Measurements from ENCODE around the gene PDLIM7. TPM values are rescaled to one million over a fixed set of nuclear protein-coding genes. Genes with fewer than 3 reads are reported as not detected.

PDLIM7 gene
- total RNA-seq, 1 donor from 2014 or later = 24.4 TPM

- DNase-seq (ENCODE audit: low read depth in 2 of 2) = no peak
Observed at GRCh38 chr5:177475563-177476427, 21.6 kb downstream of the PDLIM7 start.

- no peak for DNase-seq (ENCODE audit: low read depth in 2 of 2)
Observed at GRCh38 chr5:177474846-177475562, 22.4 kb downstream of the PDLIM7 start.

DNA sequence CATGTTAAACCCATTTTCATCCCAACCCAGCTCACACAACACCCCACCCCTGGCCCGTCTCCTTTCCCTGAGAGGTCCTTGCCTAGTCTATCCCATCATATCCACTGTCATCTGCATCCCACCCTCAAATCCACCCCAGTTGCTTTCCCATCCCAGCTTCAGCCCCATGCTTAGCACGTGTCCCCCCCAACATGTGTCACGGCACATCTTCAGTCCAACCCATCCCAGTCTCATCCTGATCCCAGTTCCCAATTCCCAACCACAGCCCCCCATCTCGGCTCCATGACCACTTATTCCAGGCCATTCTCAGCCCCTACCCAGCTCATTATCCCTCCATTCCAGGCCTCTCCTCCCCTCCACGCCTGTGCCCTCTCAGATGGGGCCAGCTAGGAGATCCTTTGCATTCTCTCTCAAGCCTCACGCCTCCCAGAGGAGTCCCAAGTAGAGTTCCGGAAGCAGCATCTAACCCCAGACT lies 23.4 kb downstream of the PDLIM7 start:
- DNase-seq (ENCODE audit: low read depth in 2 of 2) = no peak

DNA sequence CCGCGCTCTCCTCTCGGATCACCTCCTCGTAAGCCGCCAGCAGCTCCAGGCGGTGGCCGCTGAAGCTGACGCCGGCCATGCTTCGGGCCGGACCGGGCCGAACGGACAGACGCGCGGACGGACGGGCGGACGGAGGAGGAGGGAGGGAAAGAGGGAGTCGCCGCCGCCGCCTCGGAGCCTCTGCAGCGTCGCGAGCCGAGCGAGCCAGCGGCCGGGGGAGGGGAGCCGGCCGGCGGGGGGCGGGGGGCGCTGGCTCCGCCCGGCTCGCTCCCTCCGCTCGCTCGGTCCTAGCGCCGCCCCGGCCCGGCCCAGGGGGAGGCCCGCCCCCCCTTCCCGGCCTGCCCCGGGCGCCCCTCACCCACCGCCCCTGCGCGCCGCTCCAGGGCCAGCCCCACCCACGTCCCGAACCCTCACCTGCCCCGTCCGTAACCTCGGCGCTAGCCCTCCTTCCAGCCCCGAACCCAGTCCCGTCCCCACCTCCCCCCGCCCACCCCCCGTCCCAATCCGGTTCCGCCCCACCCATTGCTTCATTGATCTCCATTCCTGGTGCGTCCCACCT lies 23.9 kb downstream of the PDLIM7 start, which contains the start of gene DBN1:
TSS of gene DBN1 (minus strand) at position 192 of the 559 bp plus-strand sequence. CDS start at position 79, 113 bp downstream.
- peak; percentile 59 to 69 for DNase-seq (ENCODE audit: low read depth in 2 of 2)

DNA sequence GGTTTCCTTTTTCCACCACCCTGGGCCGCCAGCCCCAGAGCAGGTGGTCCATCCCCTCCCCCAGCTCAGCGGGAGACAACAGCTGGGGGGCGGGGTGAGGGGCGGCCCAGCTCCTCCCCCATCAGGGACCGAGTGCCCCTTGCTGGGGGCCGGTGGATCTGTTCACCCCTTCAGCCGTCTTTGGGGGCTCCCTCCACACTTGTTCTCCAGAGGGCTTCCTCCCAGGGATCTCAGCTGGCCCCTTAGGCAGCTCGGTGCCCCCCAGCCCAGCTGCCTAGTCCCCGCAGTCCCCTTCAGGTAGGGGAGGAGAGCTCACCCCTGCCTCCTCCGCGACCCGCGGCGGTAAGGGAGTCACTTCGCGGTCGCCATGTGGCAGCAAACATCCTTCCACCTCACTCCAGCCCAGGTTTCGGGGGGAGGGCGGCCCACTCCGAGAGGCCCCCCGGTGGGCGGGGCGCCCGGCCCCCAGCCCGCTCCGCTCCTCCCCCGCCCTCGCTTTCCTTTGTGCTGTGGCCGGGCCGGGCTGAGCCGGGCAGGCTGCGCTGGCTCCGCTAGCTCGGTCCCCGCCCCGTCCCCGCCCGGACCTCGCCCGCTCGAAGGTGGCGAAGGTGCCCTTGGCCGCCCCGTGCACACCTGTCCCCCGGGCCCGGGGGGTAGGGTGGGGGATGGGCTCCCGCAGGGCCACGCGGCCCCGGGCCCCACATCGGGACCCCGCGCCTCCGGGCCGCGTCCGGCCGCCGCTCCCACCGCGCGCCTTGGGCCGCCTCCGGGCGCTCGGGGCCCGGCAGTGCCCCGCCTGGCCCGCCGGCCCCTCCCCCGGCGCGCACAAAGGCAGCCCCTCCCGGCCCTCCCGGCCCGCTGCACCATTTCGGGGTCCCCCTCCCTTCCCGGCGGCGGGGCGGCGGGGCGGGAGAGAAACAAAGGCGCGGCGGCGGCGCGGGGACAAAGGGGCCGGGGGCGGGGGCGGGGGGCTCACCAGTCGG lies 24.7 kb downstream of the PDLIM7 start:
- peak; percentile 46 to 63 for DNase-seq (ENCODE audit: low read depth in 2 of 2)

GRCh38 chr5:177471610-177472356 lies 25.6 kb downstream of the PDLIM7 start:
- DNase-seq (ENCODE audit: low read depth in 2 of 2) = peak; percentile 53 to 66

GRCh38 chr5:177470759-177471536 lies 26.5 kb downstream of the PDLIM7 start:
- peak in 1 of 2 donors; percentile 58 for DNase-seq (ENCODE audit: low read depth in 2 of 2)

DNA sequence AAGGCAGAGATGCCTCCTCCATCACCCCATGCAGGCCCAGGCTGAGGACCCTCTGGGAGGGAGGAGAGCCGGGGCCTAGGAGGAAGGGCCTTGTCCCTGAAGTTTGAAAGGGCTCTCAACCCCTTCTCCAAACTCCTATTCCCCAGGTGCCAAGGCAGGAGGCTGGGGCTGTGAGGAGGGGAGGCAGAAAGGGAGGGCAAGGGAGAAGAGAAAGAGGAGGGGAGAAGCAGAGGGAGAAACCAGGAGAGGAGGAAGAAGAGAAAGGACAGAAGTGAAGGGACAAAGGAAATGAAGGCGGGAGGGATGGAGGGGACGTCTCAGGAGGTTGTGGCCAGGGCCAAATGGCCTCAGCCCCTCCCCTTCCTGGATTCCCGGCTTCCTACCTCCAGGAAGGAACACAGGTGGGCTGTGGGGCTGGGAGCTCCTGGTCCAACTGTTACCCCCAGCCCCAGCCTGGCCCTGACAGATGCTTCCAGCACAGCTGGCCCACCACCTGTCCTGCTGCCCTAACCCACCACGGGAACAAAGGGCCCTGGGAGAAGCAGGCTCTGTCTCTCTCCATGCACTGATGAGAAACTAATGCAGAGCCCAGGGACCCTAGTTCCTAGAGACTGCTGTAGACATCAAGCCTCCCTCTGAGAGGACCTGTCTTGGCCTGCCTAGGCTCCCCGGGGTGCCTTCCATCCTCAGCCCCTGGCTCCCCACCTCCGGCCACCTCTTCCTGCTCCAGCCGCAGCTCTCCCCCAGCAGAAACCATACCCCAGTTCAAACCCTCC lies 27.5 kb downstream of the PDLIM7 start:
- no peak for DNase-seq (ENCODE audit: low read depth in 2 of 2)

DNA sequence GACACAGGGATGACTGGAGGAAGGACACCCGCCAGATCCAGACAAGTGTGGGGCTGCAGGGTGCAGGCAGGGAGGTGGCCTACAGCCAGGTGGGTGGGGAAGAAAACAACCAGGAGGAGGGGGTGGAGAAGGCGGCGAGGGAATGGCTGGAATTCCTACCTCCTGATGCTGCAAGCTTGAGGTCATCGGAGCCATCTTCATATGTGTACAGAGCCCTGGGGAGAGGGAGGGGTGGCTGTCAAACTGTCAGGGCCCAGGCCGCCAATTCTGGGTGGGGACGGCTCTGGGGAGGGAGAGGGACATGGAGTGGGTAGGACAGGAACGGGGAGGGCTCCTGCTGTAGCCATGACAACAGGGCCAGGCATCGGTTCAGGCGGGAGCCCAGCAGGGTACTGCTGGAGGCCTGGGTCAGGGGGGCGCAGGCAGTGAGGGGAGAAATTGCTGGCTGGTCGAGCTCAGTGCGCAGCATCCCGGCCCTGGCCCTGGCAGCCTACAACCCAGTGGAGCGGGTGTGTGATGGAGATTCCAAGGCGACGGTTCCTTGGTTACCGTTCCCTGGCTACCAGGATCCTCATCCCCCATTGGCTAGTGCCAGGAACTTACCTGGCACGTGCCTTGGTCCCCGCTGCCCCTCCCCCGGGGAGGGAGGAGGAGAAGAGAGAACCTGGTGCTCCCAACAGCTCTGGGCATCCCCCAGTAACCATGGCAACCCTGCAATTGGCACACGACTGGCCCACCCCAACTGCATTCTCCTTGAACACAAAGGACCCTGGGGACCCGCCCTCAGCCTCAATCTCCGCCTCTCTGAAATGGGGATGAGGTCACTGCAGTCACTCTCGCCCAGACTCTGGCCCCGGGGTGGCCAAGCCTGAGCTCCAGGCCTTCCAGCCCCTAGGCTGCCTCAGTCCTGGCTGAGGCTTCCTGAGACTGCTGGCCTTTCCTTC lies 28.4 kb downstream of the PDLIM7 start:
- no peak for DNase-seq (ENCODE audit: low read depth in 2 of 2)

DNA sequence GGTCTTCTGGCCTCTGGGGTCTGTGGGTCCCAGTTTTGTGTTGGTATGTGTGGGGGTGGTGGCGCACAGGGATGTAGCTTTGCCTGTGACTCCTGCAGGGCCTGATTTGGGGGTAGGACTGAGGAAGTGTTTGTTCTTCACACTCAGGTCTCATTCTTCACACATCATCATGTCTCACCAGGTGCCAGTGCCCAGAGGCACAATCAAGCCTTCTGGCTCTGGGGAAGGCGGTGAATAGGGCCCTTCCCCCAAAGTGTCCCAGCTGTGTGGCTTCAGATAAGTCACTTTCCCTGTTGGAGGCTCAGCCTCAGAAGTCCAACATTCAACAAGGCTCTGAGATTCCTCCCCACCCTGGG lies 29.1 kb downstream of the PDLIM7 start:
- no peak for DNase-seq (ENCODE audit: low read depth in 2 of 2)

- DNase-seq (ENCODE audit: low read depth in 2 of 2) = no peak
Observed at GRCh38 chr5:177467436-177467835, 30.0 kb downstream of the PDLIM7 start.

GRCh38 chr5:177466861-177467260 lies 30.5 kb downstream of the PDLIM7 start:
- DNase-seq (ENCODE audit: low read depth in 2 of 2) = no peak

GRCh38 chr5:177465044-177465443 lies 32.4 kb downstream of the PDLIM7 start:
- DNase-seq (ENCODE audit: low read depth in 2 of 2) = no peak

- peak; percentile 83 to 92 for DNase-seq (ENCODE audit: low read depth in 2 of 2)
Observed at GRCh38 chr5:177462021-177462670, 35.3 kb downstream of the PDLIM7 start.

DNA sequence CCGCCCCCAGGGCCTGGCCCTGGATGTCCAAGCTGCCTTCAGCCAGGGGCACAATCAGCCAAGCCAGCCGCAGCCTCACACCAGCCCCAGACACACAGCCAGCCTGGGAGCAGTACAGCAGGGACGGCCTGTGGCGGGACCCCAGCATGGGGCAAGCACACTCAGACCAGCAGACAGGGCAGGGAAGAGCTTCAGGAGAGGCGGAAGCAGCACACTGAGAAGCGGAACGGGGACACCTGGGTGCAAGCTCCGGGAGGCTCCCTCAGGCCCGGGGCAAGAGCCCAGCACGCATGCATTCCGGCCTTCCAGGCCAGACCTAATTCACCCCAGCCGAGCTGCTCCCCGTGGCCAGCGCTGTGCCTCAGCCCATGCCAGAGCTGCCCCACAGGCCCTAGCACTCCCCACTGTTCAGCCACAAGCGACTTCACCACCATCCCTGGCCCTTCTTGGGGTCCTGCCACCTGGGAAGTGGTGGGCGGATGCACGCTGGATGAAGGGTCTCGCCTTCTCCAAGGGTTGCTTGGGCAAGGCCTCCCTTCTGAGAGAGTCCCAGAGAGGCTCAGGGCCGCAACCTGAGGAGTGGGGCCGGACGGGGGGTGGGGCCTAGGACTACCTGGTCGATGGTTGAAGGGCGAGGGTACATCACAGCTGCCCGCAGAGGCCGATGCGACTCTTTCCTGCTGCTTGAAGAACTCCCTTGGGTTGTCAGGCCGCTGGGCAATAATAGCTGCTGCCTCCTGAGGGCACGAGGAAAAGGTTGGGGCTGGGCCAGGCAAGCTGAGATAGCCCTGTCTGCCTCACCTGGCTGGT lies 37.4 kb downstream of the PDLIM7 start:
- DNase-seq (ENCODE audit: low read depth in 2 of 2) = no peak

DNA sequence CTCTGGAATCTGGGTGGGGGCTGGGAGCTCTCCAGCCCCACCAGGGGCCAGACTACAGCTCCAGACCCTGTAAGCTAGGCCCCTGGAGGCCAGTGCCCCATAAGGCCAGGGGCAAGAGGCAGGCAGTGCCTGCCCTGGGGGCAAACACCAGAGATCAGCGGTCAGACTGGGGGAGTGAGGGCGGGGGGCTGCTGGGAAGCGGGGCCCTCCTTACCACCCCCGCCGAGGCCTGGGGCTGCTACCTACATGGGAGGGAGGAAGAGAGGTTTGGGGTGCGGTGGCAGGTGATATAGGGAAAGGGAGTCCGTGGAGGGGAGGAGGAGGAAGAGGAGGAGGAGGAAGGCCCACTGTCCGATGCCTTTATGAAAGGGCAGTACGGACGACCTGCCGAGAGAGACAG lies 38.0 kb downstream of the PDLIM7 start:
- DNase-seq (ENCODE audit: low read depth in 2 of 2) = no peak

Measured in lung microvascular endothelial cell (primary cell).